Measurements from ENCODE around the gene MBD3.

Gene MBD3

GRCh38 chr19:1567116-1567847, 25.4 kb downstream of the MBD3 start:
- no peak for DNase-seq (ENCODE audit: extremely low read depth, low read depth)
- peak overlapping the region; percentile 59 for H3K4me3 ChIP-seq (replicated peaks; ENCODE audit: low read depth, low read length)
- no peak for TF ChIP-seq CTCF (IDR thresholded peaks at IDR 0.05; ENCODE audit: low read depth, low read length, missing control alignments)

GRCh38 chr19:1566392-1567115, 26.1 kb downstream of the MBD3 start:
- no peak for TF ChIP-seq CTCF (IDR thresholded peaks at IDR 0.05; ENCODE audit: low read depth, low read length, missing control alignments)
- DNase-seq (ENCODE audit: extremely low read depth, low read depth): peak; percentile 37
- peak overlapping the region; percentile 59 for H3K4me3 ChIP-seq (replicated peaks; ENCODE audit: low read depth, low read length)

GRCh38 chr19:1563251-1563650, 29.4 kb downstream of the MBD3 start:
- DNase-seq (ENCODE audit: extremely low read depth, low read depth): no peak
- H3K4me3 ChIP-seq (replicated peaks; ENCODE audit: low read depth, low read length): no peak overlapping the region
- TF ChIP-seq CTCF (IDR thresholded peaks at IDR 0.05; ENCODE audit: low read depth, low read length, missing control alignments): no peak

DNA sequence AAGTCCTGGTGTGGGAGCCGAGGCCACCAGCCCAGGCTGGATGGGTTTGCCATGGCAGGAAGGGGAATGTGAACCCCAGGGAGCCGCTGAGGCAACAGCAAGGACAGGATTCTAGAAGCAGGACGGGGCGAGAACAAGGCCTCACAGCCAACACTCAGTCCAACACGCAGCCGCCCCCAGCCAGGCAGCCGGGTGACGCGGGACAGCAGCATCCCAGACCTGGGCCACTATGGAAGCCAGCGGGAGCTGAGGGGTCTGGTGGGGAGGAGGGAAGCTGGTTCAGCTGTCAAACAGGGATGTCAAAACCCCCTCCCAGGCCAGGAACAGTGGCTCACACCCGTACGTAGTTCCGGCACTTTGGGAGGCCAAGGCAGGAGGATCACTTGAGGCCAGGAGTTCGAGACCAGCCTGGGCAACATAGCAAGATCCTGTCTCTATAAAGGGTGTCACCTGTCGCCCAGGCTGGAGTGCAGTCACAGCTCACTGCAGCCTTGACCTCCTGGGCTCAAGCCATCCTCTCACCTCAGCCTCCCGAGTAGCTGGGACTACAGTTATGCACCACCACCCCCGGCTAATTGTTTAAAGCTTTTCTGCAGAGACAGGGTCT, 31.3 kb downstream of the MBD3 start:
- no peak for TF ChIP-seq CTCF (IDR thresholded peaks at IDR 0.05; ENCODE audit: low read depth, low read length, missing control alignments)
- DNase-seq (ENCODE audit: extremely low read depth, low read depth): no peak
- no peak overlapping the region for H3K4me3 ChIP-seq (replicated peaks; ENCODE audit: low read depth, low read length)

GRCh38 chr19:1560286-1560882, 32.3 kb downstream of the MBD3 start:
- no peak overlapping the region for H3K4me3 ChIP-seq (replicated peaks; ENCODE audit: low read depth, low read length)
- no peak for DNase-seq (ENCODE audit: extremely low read depth, low read depth)
- no peak for TF ChIP-seq CTCF (IDR thresholded peaks at IDR 0.05; ENCODE audit: low read depth, low read length, missing control alignments)

GRCh38 chr19:1558552-1558951, 34.1 kb downstream of the MBD3 start:
- DNase-seq (ENCODE audit: extremely low read depth, low read depth): no peak
- H3K4me3 ChIP-seq (replicated peaks; ENCODE audit: low read depth, low read length): no peak overlapping the region
- TF ChIP-seq CTCF (IDR thresholded peaks at IDR 0.05; ENCODE audit: low read depth, low read length, missing control alignments): no peak
